ENCODE results near the gene MEGF6. TPM values are rescaled to one million over a fixed set of nuclear protein-coding genes. Genes with fewer than 3 reads are reported as not detected.
A peak's percentile ranks its signal among the peaks of the same experiment; 100 is the strongest.
"Not testable (repeated sequence)": the region's sequence is repeated elsewhere in the genome, so short reads cannot be mapped to it uniquely, and the experiment has no call there.

The MEGF6 gene
- total and polyA plus RNA-seq, 2 donors (not counting 1 experiment from before 2014, with no cell fraction given) = 43.2 to 77.3 TPM

- ATAC-seq (ENCODE audit: low read depth) (no peak), DNase-seq (no peak)
- no peaks in the 10 kb centered on the region for H3K27me3 Mint-ChIP-seq
- POLR2A ChIA-PET = interaction anchor here (0.6 kb wide), 1 partner anchor 277 kb away, joined by 3 read pairs; the partner anchor contains the start of gene C1orf174
- Histone ChIP-seq H3K9ac (ENCODE audit: low read length) (peak overlapping the region; percentile 89), H2AFZ (ENCODE audit: insufficient read depth, low read depth, low read length, poor library complexity, severe bottlenecking) (peak overlapping the region; percentile 98), H3K4me3 (ENCODE audit: control extremely low read depth in 1 of 5, extremely low read depth in 1 of 5, insufficient read depth in 1 of 5, low read depth in 2 of 5, low read length in 4 of 5) (peak overlapping the region; percentile 58 to 97 (median 88)), H3K36me3 (replicated peaks in 1 of 2; ENCODE audit: control extremely low read depth in 1 of 2, control insufficient read depth in 1 of 2, extremely low read depth in 1 of 2, insufficient read depth in 2 of 2, low read length in 1 of 2) (peaks cover 0 to 15% of the 10 kb centered on the region in 2 experiments), H3K9me3 (ENCODE audit: control extremely low read depth in 1 of 3, control insufficient read depth in 2 of 3, insufficient read depth in 1 of 3, low read length in 2 of 3) (no peaks in the 10 kb centered on the region), H3K4me2 (replicated peaks; ENCODE audit: low read depth, low read length, poor library complexity, severe bottlenecking) (peak overlapping the region; percentile 94), H4K20me1 (ENCODE audit: control insufficient read depth, insufficient read depth, low read length, poor library complexity, severe bottlenecking) (peaks cover 5% of the 10 kb centered on the region), H3K27me3 (replicated peaks in 1 of 4; ENCODE audit: control extremely low read depth in 1 of 4, control insufficient read depth in 3 of 4, insufficient read depth in 4 of 4, low read length in 3 of 4) (no peaks in the 10 kb centered on the region), H3K79me2 (ENCODE audit: control insufficient read depth, insufficient read depth, low read length) (peaks cover 12% of the 10 kb centered on the region), H3K27ac (ENCODE audit: low read length in 2 of 2) (no peak overlapping the region), H3K4me1 (ENCODE audit: control insufficient read depth in 2 of 2, insufficient read depth in 2 of 2, low read length in 2 of 2) (peaks cover 18 to 33% of the 10 kb centered on the region in 2 donors)
- 44% methylated on average over 23 of the region's 23 CpGs for WGBS (ENCODE audit: insufficient coverage)
- peaks cover 53% of the 10 kb centered on the region for H3K4me1 Mint-ChIP-seq
- intact Hi-C loops (cut with micrococcal nuclease) = loop anchor here (1.0 to 10.0 kb wide), 9 partner anchors 27 to 1209 kb away; partner anchors contain the start of genes C1orf174, CEP104, DFFB and LRRC47
- peak overlapping the region; percentile 92 for H3K27ac Mint-ChIP-seq
- H3K9me3 Mint-ChIP-seq (ENCODE audit: insufficient read depth) = no peaks in the 10 kb centered on the region
- peak overlapping the region; percentile 93 for H3K4me3 Mint-ChIP-seq
- no peak for TF ChIP-seq CTCF (IDR thresholded peaks at IDR 0.05)
- TF ChIP-seq EZH2 (IDR thresholded peaks at IDR 0.05; ENCODE audit: borderline replicate concordance, insufficient read depth, low read depth, low read length, poor library complexity, severe bottlenecking) = no peak
- CTCF ChIA-PET = interaction anchor here (1.1 to 1.7 kb wide), 4 partner anchors 8 to 171 kb away, joined by 3 to 8 read pairs (median 6); partner anchors contain the start of gene WRAP73
These were observed 12.3 kb upstream of the MEGF6 start for GRCh38 chr1:3623441-3624199.

- peaks cover 53% of the 10 kb centered on the region for H3K4me1 Mint-ChIP-seq
- H3K36me3 ChIP-seq (replicated peaks in 1 of 2; ENCODE audit: control extremely low read depth in 1 of 2, control insufficient read depth in 1 of 2, extremely low read depth in 1 of 2, insufficient read depth in 2 of 2, low read length in 1 of 2); H3K4me3 ChIP-seq (ENCODE audit: control extremely low read depth in 1 of 5, extremely low read depth in 1 of 5, insufficient read depth in 1 of 5, low read depth in 2 of 5, low read length in 4 of 5); H4K20me1 ChIP-seq (ENCODE audit: control insufficient read depth, insufficient read depth, low read length, poor library complexity, severe bottlenecking); POLR2A ChIA-PET; H3K9me3 ChIP-seq (ENCODE audit: control extremely low read depth in 1 of 3, control insufficient read depth in 2 of 3, insufficient read depth in 1 of 3, low read length in 2 of 3); H2AFZ ChIP-seq (ENCODE audit: insufficient read depth, low read depth, low read length, poor library complexity, severe bottlenecking); H3K4me2 ChIP-seq (replicated peaks; ENCODE audit: low read depth, low read length, poor library complexity, severe bottlenecking); H3K27me3 Mint-ChIP-seq; ATAC-seq (ENCODE audit: low read depth); DNase-seq; H3K27ac ChIP-seq (ENCODE audit: low read length in 2 of 2); H3K9ac ChIP-seq (ENCODE audit: low read length); H3K27ac Mint-ChIP-seq; H3K27me3 ChIP-seq (replicated peaks in 1 of 4; ENCODE audit: control extremely low read depth in 1 of 4, control insufficient read depth in 3 of 4, insufficient read depth in 4 of 4, low read length in 3 of 4); H3K9me3 Mint-ChIP-seq (ENCODE audit: insufficient read depth): not testable (repeated sequence)
- WGBS (ENCODE audit: insufficient coverage) = 100% methylated on average over 2 of the region's 9 CpGs
- peak overlapping the region; percentile 93 for H3K4me3 Mint-ChIP-seq
- H3K4me1 ChIP-seq (ENCODE audit: control insufficient read depth in 2 of 2, insufficient read depth in 2 of 2, low read length in 2 of 2) = peaks cover 18 to 33% of the 10 kb centered on the region in 2 donors
- intact Hi-C loops (cut with micrococcal nuclease) = loop anchor here (10.0 kb wide), 3 partner anchors 233 to 1207 kb away; partner anchors contain the start of genes CEP104, DFFB and PEX10
- peaks cover 12% of the 10 kb centered on the region for H3K79me2 ChIP-seq (ENCODE audit: control insufficient read depth, insufficient read depth, low read length)
- CTCF ChIA-PET = interaction anchor here (1.2 to 4.3 kb wide), 14 partner anchors 7 to 169 kb away, joined by 3 to 69 read pairs (median 18); no protein-coding TSS in a partner anchor
These were observed 10.8 kb upstream of the MEGF6 start for GRCh38 chr1:3622102-3622501.
